Measurements from ENCODE around the gene TXNRD2.

Gene TXNRD2

DNA sequence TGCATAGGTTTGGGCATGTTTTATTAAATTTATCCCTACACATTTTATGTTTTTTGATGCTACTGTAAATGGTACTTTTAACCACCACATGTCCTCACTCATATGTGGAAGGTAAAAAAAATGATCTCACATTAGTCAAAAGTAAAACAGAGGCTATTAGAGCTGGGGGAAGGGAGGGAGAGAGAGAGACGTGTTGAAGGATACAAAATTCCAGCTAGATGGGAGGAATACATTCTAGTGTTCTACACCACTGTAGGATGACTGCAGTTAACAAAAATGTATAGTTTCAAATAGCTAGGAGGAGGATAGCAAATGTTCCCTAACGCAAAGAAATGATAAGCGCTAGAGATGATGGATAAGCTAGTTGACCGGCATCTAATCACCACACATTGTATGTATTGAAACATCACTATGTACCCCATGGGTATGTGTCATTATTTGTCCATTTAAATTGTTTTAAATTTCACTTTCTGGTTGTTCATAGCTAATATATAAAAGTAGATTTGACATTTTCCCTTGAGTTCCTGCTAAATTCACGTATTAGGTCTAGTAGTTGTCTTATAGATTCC, 77.0 kb downstream of the TXNRD2 start:
- DNase-seq (ENCODE audit: low read depth, low spot score) = no peak

DNA sequence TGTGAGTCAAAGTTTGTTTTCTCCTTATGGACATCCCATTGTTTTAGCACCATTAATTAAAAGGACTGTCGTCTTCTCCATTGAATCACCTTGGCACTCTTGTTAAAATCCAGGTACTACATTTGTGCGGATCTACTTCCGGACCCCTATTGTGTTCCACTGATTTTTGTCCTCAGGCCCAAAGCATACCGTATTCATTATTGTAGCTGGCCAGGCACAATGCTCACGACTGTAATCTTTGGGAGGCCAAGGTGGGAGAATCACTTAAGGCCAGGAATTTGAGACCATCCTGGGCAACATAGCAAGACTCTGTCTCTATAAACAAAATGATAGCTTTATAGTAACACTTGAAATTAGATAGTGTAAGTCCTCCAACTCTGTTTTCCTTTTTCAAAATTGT, 78.0 kb downstream of the TXNRD2 start:
- DNase-seq (ENCODE audit: low read depth, low spot score) = no peak

DNA sequence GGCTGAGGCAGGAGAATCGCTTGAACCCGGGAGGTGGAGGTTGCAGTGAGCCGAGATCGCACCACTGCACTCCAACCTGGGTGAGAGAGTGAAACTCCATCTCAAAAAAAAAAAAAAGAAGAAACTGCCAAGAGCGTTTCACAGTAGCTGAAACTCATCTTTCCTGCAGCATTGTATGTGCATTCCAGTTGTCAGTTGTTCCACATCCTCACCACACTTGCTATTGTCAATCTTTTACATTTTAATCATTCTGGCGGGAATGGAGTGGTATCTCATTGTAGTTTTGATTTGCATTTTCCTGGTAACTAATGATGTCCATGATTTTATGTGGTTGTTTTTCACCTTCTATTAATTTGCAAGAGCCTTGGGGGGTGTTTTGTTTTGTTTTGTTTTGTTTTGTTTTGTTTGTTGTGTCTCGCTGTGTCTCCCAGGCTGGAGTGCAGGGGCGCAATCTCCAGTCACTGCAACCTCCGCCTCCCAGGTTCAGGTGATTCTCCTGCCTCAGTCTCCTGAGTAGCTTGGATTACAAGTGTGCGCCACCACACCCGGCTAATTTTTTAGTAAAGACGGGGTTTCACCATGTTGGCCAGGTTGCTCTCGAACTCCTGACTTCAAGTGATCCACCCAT, 78.9 kb downstream of the TXNRD2 start:
- no peak for DNase-seq (ENCODE audit: low read depth, low spot score)

DNA sequence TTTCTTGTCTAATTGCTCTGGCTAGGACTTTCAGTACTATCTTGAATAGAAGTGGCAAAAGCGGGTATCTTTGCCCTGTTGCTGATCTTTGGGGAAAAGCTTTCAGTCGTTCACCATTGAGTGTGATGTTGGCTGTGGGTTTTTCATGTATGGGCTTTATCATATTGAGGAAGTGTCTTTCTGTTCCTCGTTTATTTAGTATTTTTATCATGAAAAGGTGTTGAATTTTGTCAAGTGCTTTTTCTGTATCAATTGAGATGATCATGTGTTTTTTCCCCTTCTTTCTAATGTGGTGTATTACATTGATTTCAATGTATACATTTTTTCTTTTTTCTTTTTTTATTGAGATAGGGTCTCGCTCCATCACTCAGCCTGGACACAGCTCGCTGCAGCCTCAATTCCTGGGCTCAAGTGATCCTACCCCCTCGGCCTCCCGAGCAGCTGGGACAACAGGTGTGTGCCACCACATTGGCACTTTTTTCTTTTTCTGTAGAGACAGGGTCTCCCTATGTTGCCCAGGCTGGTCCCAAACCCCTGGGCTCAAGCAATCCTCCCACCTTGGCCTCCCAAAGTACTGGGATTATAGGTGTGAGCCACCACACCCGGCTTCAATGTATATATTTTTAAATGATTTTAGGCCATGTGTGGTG, 81.6 kb downstream of the TXNRD2 start:
- DNase-seq (ENCODE audit: low read depth, low spot score) = no peak

DNA sequence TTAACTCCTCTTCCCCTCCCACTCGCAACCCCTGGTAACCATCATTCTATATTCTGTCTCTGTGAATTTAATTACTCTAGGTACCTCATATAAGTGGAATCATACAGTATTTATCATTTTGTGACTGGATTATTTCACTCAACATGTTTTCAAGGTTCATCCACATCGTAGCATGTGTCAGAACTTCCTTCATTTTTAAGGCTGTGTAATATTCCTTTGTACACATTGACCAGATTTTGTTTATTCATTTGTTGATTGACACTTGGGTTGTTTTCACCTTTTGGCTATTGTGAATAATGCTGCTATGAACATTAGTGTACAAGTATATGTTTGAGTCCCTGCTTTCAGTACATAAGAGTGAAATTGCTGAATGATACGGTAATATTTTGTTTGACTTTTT, 84.2 kb downstream of the TXNRD2 start:
- DNase-seq (ENCODE audit: low read depth, low spot score) = no peak

DNA sequence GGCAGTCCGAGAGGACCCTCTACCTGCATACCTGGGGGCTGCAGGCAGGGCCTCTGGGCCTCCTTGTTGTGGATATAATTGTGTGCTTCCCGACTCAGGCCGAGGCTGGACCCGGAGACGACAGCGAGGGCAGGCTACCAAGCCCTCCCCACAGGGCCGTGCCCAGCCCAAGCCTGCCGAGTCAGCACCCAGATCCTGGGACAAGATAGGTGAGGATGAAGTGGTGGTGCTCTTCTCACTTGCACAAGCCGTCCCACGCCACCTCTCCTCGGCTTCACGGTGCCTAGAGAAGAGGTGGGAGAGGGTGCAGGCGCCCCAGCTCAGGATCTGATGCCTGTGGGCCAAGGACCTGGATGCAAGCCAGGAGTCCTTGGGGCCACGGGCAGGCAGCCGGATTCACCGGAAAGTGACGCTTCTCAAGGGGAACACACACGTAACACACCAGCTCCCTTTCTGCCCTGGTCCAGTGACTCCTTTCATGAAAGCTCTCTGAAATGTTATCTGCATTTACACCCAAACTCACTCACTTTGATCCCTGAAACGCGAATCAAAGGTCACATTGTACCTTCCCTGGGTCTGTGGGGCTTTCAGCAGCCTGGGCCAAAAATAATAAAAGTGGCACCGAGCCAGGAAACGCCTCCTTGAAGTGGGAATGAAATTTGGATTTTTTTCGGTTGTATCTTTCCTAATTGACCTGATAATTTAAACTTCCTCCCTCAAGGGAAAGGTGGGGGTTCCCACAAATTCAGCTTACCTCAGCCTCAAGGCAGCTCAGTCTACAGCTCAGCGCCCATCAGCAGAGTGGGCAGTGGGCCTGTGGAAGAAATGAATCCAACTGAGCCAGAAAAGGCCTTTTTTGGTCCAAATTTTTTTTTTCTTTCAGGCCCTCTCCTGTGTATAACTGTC, 85.9 kb downstream of the TXNRD2 start:
- DNase-seq (ENCODE audit: low read depth, low spot score) = no peak

DNA sequence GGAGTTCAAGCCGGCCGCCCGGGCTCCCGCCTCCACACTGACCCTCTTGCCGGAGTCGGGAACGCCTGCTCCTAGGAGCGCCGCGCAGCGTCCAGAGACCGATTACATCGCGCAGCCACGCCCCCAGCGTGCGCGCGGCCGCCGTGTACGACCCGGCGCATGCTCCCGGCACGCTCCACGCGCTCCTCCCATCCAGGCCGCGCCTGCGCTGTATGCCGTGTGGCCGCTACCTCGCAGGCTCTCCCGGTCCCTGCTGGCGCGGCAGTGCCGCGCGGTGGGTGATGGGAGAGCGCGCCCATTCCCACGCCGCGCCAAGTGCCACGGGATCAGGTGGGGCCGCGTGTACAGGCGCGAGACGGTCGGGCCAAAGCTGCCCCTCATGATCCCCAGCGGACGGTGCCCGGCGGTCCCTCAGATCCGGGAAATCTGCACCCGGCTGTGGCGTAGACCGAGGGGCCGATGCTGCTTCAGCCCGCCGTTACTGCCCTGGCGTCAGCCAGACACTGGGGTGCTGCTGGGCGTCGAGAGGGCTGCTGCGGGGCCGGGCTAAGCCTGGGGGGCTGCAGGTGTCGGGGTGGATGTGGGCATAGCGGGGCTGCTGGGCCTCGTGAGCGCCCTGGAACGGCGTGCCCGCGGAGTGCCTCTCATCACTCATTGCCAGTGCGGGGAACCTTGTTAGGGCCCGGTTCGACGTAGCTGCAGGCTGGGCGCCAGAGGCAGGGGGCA, 86.7 kb downstream of the TXNRD2 start, which contains the start of the genes GNB1L and RTL10:
Gene GNB1L, minus strand, starts transcription at position 97 of the 726 bp plus-strand sequence. CDS start 33,519 bp downstream, outside the sequence.
Gene RTL10, minus strand, starts transcription at position 97 of the 726 bp plus-strand sequence. CDS start 2,613 bp downstream, outside the sequence.
- DNase-seq (ENCODE audit: low read depth, low spot score) = peak; percentile 91

DNA sequence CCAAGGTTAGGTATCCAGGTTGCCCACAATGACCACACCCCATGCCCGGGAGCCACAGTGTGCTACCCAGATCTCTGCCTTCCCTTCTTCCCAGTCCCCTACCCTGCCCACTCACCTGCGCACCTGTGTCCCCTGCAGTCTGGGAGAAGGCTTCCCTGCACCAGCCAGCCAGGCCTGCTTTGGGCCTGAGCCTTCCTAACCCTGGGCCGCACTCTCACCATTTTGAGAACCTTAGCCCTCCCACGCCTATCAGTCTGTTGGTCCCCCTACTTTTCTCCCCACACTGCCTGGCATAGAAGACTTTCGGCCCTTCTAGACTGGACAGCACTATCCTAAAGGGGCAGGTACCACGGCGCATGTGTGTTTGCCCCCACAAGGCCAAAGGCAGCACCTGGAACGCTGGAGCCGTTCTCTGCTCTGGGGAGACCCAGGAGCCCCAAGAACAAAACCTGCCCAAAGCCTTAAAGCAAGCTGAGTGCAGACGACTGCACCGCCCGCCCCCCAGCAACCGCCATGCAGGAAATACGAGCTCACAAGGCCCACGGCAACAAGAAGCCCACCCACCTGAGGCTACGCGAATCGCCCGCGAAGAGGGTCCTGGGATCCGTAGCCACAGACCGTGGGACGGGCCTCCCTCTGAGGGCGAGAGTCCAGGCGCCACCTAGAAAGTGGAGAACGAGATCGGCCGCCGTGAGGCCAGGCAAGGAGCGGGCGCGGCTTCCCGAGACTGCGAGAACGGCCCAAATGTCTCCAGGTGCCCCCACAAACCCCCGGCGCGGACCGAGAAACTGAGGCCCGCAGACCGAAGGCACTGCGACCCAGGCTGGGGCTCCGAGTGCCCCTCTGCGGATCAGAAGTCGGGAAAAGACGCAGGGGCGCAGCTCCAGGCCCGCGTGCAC, 87.5 kb downstream of the TXNRD2 start:
- DNase-seq (ENCODE audit: low read depth, low spot score) = no peak

DNA sequence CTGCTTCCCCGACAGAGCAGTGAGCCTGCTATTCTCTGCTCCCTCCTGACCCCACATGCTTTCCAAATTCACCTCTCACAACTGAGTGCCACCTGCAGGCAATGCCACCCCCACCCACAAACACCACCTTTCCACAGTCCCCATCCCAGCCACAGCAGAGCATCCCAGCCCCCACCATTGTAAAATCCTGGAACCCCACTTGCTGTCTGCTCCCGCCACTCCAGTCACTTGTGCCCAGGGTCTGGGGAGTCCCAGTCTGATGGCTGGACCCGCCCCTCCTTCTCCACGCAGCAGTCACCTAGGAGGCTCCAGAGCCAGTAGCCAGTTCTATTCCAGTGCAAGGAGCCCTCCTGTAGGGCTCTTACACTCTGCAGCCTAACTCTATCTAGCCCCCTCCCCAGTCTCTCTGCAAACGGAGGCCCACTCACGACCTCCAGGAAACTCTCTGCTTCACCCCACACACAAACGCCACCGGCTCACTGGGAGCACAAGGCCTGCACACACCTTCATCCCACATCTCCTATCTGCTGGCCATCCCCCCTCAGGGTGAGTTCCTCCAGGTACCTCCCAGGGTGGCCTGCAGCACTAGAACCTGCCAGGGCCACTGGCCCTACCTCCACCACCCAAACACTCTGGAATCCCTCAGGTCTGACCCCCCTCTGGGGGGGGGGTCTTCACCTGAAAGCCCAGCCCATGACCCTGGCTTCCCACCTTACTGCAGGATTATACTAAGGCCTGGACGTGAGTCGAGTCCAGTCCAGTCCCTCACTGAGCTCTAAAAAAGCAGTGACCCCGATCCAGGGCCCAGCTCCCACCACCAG, 88.3 kb downstream of the TXNRD2 start:
- no peak for DNase-seq (ENCODE audit: low read depth, low spot score)

DNA sequence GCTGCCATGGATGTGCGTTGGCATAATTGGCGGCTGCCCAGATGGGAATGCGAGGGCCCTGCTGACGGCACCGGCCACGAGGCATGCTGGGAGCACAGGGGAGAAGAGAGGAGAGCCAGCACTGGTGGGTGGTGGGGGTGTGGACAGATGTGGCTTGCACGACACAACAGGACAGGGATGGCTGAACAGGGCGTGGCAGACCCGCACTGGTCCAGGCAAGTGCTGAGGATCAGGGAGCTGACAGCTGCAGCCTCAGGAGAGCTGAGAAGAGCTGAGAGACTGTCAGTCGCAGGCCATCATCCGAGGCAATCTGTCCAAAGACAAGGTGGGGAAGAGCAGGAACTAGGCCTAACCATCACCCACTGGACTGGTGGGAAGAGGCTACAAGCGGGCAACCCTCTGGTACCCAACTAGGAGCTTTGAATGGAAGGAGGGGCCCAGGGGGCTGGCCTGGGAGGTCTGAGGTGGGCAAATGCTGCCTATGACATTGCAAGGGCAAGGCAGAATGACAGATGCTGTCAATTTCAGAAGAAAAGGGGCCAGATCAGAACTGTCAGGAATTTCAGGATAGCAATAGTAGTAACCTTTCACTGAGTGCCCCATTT, 89.3 kb downstream of the TXNRD2 start:
- no peak for DNase-seq (ENCODE audit: low read depth, low spot score)

DNA sequence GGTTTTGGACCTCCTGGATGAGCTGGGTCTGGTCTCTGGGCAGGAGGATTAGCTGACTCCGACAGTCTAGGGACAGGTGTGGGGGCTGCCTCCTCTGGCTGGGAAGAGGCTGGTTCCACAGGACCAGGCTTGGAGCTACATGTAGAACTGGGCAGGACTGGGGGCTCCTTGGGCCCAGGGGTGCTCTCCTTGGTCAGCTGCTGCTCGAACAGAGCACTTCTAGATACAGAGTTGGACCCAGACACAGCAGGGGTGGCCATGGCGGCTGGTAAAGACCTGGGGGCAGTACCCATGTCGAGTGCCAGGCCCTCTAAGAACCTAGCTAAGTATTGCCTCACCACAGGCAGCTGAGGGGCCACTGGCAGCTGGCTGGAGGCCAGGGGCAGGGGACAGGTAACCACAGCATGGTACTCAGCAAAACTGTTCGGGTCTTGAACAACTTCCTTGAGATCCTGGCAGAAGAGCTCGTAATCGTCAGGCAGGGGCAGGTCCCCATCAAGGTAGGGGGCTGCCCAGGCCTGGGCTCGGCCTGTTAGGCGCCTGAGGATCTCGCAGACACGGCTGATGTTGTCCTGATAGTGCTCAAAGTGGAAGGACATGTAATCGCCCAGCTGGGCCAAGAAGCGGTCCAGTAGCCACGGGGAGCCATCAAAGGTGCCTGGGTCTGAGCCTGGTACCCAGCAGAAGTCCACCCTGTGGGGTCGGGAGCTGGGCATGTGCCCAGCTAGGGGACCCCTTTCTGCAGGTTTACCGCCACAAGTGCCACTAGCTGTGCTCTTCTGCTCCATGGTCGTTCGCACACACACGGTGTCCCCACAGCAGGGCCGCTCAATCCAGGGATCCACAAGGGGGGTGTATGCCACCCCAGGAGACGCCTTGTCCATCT, 90.1 kb downstream of the TXNRD2 start:
- no peak for DNase-seq (ENCODE audit: low read depth, low spot score)

DNA sequence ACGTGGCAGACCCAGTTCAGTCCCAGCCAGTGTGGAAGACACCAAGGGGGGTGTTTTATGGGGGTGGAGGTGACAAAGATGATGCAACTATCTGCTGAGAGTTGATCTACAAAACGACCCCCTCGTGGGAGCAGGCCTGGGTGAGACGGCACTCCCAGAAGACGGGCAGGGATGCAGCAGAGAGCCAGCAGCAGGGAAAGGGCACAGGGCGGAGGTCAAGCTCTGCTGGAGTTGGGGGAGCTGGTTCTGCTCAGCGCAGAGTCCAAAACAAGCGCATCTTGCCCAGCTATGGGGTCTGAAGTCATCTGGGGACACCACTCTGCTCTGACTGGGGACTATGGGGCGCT, 90.9 kb downstream of the TXNRD2 start:
- no peak for DNase-seq (ENCODE audit: low read depth, low spot score)

DNA sequence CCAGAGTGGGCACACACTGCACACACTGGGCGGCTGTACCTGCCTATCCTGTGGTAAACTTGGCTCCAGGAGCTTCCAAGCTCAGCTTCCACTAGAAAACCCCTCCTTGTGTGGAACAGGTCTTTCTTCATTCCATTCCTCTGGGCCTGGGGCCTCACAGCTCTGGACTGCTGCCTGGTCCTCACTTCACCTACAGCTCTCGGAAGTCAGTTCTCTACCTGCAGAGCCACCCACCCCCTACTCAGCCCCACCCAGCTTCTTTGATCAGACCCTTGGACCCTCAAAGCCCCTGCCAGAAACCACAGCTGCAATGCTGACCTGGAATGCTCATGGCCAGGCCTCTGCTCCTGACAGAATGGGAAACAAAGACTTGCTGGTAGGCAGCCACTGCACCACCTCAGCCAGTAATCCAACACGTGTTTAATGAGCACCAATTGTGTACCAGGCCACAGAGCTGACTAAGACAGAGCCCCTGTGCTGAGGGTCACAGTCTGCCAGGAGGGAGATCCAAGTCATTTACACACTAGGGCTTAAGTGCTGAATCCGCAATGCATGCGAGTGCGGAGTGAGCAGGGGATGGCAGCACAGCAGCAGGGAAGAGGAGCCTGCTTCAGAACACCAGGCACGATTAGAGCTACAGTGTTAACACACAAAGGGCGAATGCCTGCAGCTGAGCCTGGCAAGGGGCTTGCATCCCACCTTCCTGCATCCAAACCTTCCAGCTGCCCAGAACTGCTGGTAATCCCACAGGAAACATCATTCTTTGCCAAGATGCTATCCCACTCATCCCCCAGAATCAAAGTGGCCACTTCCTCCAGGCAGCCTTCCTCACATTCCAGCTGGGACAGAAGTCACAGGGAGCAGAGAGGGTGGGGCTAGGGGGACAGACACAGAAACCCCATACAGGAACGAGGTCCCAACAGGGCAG, 91.5 kb downstream of the TXNRD2 start:
- DNase-seq (ENCODE audit: low read depth, low spot score) = no peak

DNA sequence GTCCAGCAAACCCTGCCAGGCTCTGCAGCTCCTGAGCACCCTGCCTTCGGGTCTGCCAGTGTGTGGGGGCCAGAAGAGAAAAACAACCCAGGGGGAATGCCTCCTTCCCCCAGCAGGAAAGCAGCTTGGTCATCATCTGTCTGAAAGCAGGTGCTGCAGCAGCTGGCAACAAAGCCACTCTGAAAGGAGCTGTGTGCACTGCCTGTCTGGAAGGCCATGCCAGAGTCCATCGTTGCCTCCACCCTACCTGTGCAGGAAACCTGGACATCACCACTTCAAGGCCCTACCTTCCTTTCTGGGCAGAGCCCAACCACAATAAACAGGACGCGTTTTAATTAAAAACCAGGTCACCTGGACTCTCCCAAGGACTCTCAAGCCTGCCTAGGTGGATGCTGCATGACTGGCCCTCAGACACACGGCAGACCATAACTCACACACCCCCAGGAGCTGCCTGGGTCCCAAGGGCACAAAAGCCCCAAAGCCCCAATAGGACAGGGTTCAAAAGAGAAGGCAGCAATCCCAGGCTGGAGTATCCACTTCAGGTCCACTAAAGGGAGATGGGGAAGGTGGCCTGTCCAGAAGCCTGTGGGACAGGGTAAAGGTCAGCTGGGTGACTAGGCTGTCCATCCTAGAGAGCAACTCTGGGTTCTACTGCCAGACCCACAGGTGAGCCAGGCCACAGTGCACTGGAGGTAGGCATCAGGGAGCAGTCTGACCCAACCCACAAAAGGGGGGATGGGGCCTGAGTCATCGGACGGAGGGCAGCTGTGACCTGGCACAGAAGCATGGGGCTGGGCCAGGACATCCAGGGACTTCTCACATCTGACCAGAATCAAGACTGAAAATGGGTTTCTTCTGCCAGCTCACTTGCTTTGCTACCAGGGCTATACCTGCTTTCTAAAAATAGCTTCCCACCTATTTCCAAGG, 93.1 kb downstream of the TXNRD2 start:
- DNase-seq (ENCODE audit: low read depth, low spot score) = no peak

DNA sequence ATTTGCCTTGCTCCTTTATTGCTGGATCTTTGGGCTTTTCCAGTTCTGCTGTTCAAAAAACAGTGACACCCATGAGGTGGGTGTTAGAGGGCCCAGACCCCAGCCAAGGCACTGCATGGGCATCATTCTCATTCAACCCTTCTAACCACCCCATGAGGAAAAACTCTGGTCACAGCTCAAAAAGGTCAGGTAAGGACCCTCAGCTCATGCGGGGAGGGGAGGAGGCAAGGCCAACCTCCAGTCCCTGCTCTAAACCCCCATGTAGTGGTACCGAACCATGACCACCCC, 94.3 kb downstream of the TXNRD2 start:
- DNase-seq (ENCODE audit: low read depth, low spot score) = no peak
